Right lobe of liver (tissue), 4 donors: ENCODE measurements around the gene SERPINB7.

Experiments used
- CTCF ChIP-seq, 4 donors: fragments of 200-600 bp in 3 of 4; fragments of 450-650 bp in 1 of 4; IDR thresholded peaks; one replicate each; pipeline versions ENCODE4 v1.5.1 to v1.8.0; 2016 to 2022; ENCODE audit warnings: antibody characterized with exemption in 4 of 4, mild to moderate bottlenecking in 2 of 4
- POLR2A ChIP-seq: fragments of 450-650 bp; IDR thresholded peaks from one replicate; pipeline ENCODE4 v1.6.1; 2017; ENCODE audit warnings: antibody characterized with exemption, mild to moderate bottlenecking
- donor health status: DM: no; HTN: no; CAD: no.
- donor health status: DM: no; HTN: no; CAD: no.
- donor health status: DM: no; HTN: yes; CAD: no.

GRCh38 chr18:63774511-63774910, 707 bp upstream of the SERPINB7 start:
- TF ChIP-seq CTCF (IDR thresholded peaks at IDR 0.05) (no peak), POLR2A (no peak)
